H9 (cell line): ENCODE results near the gene PNRC1. TPM values are rescaled to one million over a fixed set of nuclear protein-coding genes. Genes with fewer than 3 reads are reported as not detected.

ENCODE experiments used
- DNase-seq: peaks from one replicate; pipeline ENCODE4 v3.0.0-alpha.2; 2017
- H2AFZ ChIP-seq: one replicate; pipeline ENCODE4 v1.6.1; 2013; ENCODE audit warnings: mild to moderate bottlenecking, low read length, control low read depth, moderate library complexity
- H2AK5ac ChIP-seq: 2 replicates; pipeline ENCODE4 v1.6.1; 2013; ENCODE audit warnings: low read length, control low read depth, mixed read lengths; ENCODE audit not compliant: insufficient read length
- H2BK120ac ChIP-seq: one replicate; pipeline ENCODE4 v1.6.1; 2013; ENCODE audit warnings: low read depth, mild to moderate bottlenecking, low read length, control low read depth, inconsistent platforms; ENCODE audit not compliant: poor library complexity, severe bottlenecking
- H2BK12ac ChIP-seq: 2 replicates; pipeline ENCODE4 v1.6.1; 2013; ENCODE audit warnings: low read length, control low read depth, mixed read lengths, low read depth; ENCODE audit not compliant: insufficient read length
- H2BK15ac ChIP-seq: 2 replicates; pipeline ENCODE4 v1.6.1; 2013; ENCODE audit warnings: low read depth, low read length, control low read depth
- H2BK20ac ChIP-seq: one replicate; pipeline ENCODE4 v1.6.1; 2013; ENCODE audit warnings: low read depth, mild to moderate bottlenecking, low read length, control low read depth, inconsistent platforms; ENCODE audit not compliant: poor library complexity, severe bottlenecking
- H2BK5ac ChIP-seq: 2 replicates; pipeline ENCODE4 v1.6.1; 2013; ENCODE audit warnings: low read length, control low read depth, mixed read lengths; ENCODE audit not compliant: insufficient read length
- H3K14ac ChIP-seq: 2 replicates; pipeline ENCODE4 v1.6.1; 2013; ENCODE audit warnings: low read length, control low read depth; ENCODE audit not compliant: insufficient read depth
- H3K18ac ChIP-seq: 2 replicates; pipeline ENCODE4 v1.6.1; 2013; ENCODE audit warnings: low read depth, mild to moderate bottlenecking, mixed read lengths, low read length, control low read depth; ENCODE audit not compliant: insufficient read length
- H3K23ac ChIP-seq: 2 replicates; pipeline ENCODE4 v1.6.1; 2013; ENCODE audit warnings: low read length, control low read depth, mixed read lengths, low read depth; ENCODE audit not compliant: insufficient read length
- H3K23me2 ChIP-seq: 2 replicates; pipeline ENCODE4 v1.6.1; 2013; ENCODE audit warnings: low read depth, mild to moderate bottlenecking, mixed read lengths, low read length, control low read depth; ENCODE audit not compliant: insufficient read length, poor library complexity, severe bottlenecking
- H3K27ac ChIP-seq: 2 replicates; pipeline ENCODE4 v1.5.1; 2013; ENCODE audit warnings: low read length, control low read depth, mixed read lengths, low read depth; ENCODE audit not compliant: insufficient read length
- H3K27me3 ChIP-seq: 2 replicates; pipeline ENCODE4 v1.6.1; 2013; ENCODE audit warnings: low read length, control low read depth, inconsistent platforms; ENCODE audit not compliant: insufficient read depth
- H3K4ac ChIP-seq: 2 replicates; pipeline ENCODE4 v1.6.1; 2013; ENCODE audit warnings: low read depth, mild to moderate bottlenecking, control low read depth, inconsistent platforms, low read length, moderate library complexity
- H3K4me1 ChIP-seq: 2 replicates; pipeline ENCODE4 v1.6.1; 2013; ENCODE audit warnings: low read length, control low read depth, inconsistent platforms; ENCODE audit not compliant: insufficient read depth
- H3K4me2 ChIP-seq: 2 replicates; pipeline ENCODE4 v1.6.1; 2013; ENCODE audit warnings: low read length, control low read depth, mixed read lengths; ENCODE audit not compliant: insufficient read length, insufficient read depth
- H3K56ac ChIP-seq: 2 replicates; pipeline ENCODE4 v1.6.1; 2013; ENCODE audit warnings: low read depth, mild to moderate bottlenecking, mixed read lengths, low read length, control low read depth; ENCODE audit not compliant: insufficient read length
- H3K79me1 ChIP-seq: 2 replicates; pipeline ENCODE4 v1.6.1; 2013; ENCODE audit warnings: low read depth, mild to moderate bottlenecking, moderate library complexity, low read length, control low read depth, inconsistent platforms; ENCODE audit not compliant: insufficient read depth, poor library complexity, severe bottlenecking
- H3K79me2 ChIP-seq: 2 replicates; pipeline ENCODE4 v1.6.1; 2013; ENCODE audit warnings: low read length, control low read depth, inconsistent platforms; ENCODE audit not compliant: insufficient read depth
- H3K9ac ChIP-seq: 2 replicates; pipeline ENCODE4 v1.6.1; 2013; ENCODE audit warnings: low read length, control low read depth, mixed read lengths; ENCODE audit not compliant: insufficient read length; ENCODE audit errors: extremely low read depth
- H3K9me3 ChIP-seq: one replicate; pipeline ENCODE4 v1.6.1; 2013; ENCODE audit warnings: low read depth, low read length, inconsistent platforms; ENCODE audit not compliant: control insufficient read depth
- H3T11ph ChIP-seq: one replicate; pipeline ENCODE4 v1.6.1; 2013; ENCODE audit warnings: mild to moderate bottlenecking, low read length, control low read depth, inconsistent platforms
- H4K20me1 ChIP-seq: one replicate; pipeline ENCODE4 v1.6.1; 2013; ENCODE audit not compliant: control insufficient read depth, insufficient read length, insufficient read depth
- H4K5ac ChIP-seq: 2 replicates; pipeline ENCODE4 v1.6.1; 2013; ENCODE audit warnings: low read depth, mild to moderate bottlenecking, mixed read lengths, low read length, control low read depth; ENCODE audit not compliant: insufficient read length
- H4K8ac ChIP-seq: replicated peaks from 2 replicates; pipeline ENCODE4 v1.6.1; 2013; ENCODE audit warnings: low read length, control low read depth, mixed read lengths, low read depth; ENCODE audit not compliant: insufficient read length
- H4K91ac ChIP-seq: 2 replicates; pipeline ENCODE4 v1.6.1; 2013; ENCODE audit warnings: low read depth, mild to moderate bottlenecking, moderate library complexity, mixed read lengths, low read length, control low read depth; ENCODE audit not compliant: insufficient read length
- H3K27ac Mint-ChIP-seq, 3 experiments: 2 replicates in 2 of 3; 3 replicates in 1 of 3; pipeline ENCODE4 v1.8.0; 2020 to 2021; ENCODE audit warnings: mixed read lengths in 3 of 3, mild to moderate bottlenecking in 1 of 3, moderate library complexity in 1 of 3
- H3K27me3 Mint-ChIP-seq: 2 replicates; pipeline ENCODE4 v1.8.0; 2021; ENCODE audit warnings: low read depth, mild to moderate bottlenecking, moderate library complexity, mixed read lengths
- H3K36me3 Mint-ChIP-seq, 3 experiments: 2 replicates in 2 of 3; 3 replicates in 1 of 3; pipeline ENCODE4 v1.8.0; 2020 to 2021; ENCODE audit warnings: low read depth in 3 of 3, mixed read lengths in 3 of 3; ENCODE audit not compliant: insufficient read depth in 1 of 3
- H3K4me1 Mint-ChIP-seq, 2 experiments: 2 replicates each; pipeline ENCODE4 v1.8.0; 2020; ENCODE audit warnings: mixed read lengths in 2 of 2
- H3K4me3 Mint-ChIP-seq, 2 experiments: 2 replicates in 1 of 2; 3 replicates in 1 of 2; pipeline ENCODE4 v1.8.0; 2020 to 2021; ENCODE audit warnings: mild to moderate bottlenecking in 2 of 2, mixed read lengths in 2 of 2, moderate library complexity in 1 of 2
- H3K9me3 Mint-ChIP-seq, 2 experiments: 2 replicates in 1 of 2; 3 replicates in 1 of 2; pipeline ENCODE4 v1.8.0; 2020; ENCODE audit warnings: mild to moderate bottlenecking in 2 of 2, mixed read lengths in 2 of 2, moderate library complexity in 1 of 2
- CTCF ChIP-seq: fragments of 200-600 bp; sonication (generic); conservative IDR thresholded peaks from 3 replicates; pipeline ENCODE4 v1.8.0; 2021; ENCODE audit warnings: antibody characterized with exemption, mild to moderate bottlenecking
- WGBS: extraction: QIAGEN DNeasy Blood & Tissue Kit; methylation state at CpG from one replicate; pipeline ENCODE4 v1.1.7; 2013; ENCODE audit warnings: missing lambda C conversion rate, low lambda C conversion rate, mixed read lengths; ENCODE audit not compliant: insufficient read length; ENCODE audit errors: extremely low coverage; 5-methylcytosine and 5-hydroxymethylcytosine counted together
- total RNA-seq: library from RNA; stranded (reverse); gene quantifications from 2 replicates; pipeline ENCODE4 v1.2.1, GENCODE V29; 2021

PNRC1 gene
- total RNA-seq, 1 experiment from 2014 or later = 57.4 TPM

DNA sequence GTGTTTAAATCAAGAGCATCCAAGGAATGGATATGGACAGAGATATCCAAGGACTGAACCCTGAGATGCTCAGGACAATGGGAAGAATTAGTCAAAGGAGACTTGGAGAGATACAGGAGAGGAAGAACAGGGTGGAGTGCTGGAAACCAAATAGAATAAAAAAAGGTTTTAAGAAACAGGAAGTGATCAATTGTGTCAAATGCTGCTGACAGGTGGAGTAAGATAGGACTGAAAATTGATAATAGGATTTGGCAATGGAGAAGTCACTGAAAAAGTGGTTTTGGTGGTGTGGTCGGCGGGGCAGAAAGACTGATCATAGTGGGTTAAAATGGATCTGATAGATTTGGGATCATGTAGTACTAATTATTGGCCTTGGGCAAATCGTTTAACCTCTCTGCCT, 37.9 kb upstream of the PNRC1 start:
- Histone ChIP-seq H3K27me3 (no peaks in the 10 kb centered on the region; the same call in 1 of the 2 replicates), H4K91ac (no peak overlapping the region), H3K4me1 (no peaks in the 10 kb centered on the region; the same call in 1 of the 2 replicates), H3K14ac (no peak overlapping the region), H4K5ac (no peak overlapping the region), H3T11ph (no peak overlapping the region), H3K27ac (no peak overlapping the region), H3K79me2 (no peaks in the 10 kb centered on the region), H2AK5ac (no peak overlapping the region), H2BK5ac (no peak overlapping the region), H3K9me3 (no peaks in the 10 kb centered on the region), H3K79me1 (no peaks in the 10 kb centered on the region), H2BK120ac (no peak overlapping the region), H2BK12ac (no peak overlapping the region), H3K23me2 (no peaks in the 10 kb centered on the region), H3K4ac (no peak overlapping the region), H2AFZ (no peak overlapping the region), H3K56ac (no peak overlapping the region), H2BK15ac (no peak overlapping the region), H2BK20ac (no peak overlapping the region), H3K4me2 (no peak overlapping the region), H4K8ac (no peak overlapping the region), H4K20me1 (no peaks in the 10 kb centered on the region), H3K23ac (no peak overlapping the region), H3K18ac (no peak overlapping the region), H3K9ac (no peak overlapping the region)
- Mint-ChIP-seq H3K27me3 (peaks cover 11% of the 10 kb centered on the region), H3K4me1 (peaks cover 3 to 13% of the 10 kb centered on the region in 2 experiments; a peak in 3 of 4 replicates), H3K4me3 (no peak overlapping the region), H3K36me3 (peaks cover 5 to 15% (median 8%) of the 10 kb centered on the region in 3 experiments), H3K27ac (no peak overlapping the region), H3K9me3 (peaks cover 14 to 15% of the 10 kb centered on the region in 2 experiments)
- TF ChIP-seq CTCF = no peak
- DNase-seq = no peak
- WGBS = no CpG with 5 or more reads among the region's 3 CpGs
